CD4-positive, alpha-beta T cell treated with Interleukin-12 subunit alpha and Interleukin-12 subunit beta, for 1 hour (primary cell): ENCODE results near the gene C4orf46.
"Not testable (repeated sequence)": the region's sequence is repeated elsewhere in the genome, so short reads cannot be mapped to it uniquely, and the experiment has no call there.

Source experiments
- DNase-seq: peaks from one replicate; pipeline ENCODE4 v3.0.0-alpha.2; 2020

C4orf46 gene

DNA sequence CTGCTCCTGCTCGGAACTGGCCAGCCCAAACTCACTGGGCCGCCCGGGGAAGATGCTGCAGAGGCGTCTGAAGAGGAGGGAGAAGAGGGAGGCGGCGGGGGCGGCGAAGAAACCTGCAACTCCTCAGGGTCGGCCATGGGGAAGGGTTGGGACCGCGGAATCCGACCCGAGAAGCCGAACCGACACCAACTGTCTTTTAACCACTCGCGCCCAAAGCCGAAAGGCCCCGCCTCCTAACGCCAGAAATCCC, at the start of gene C4orf46:
TSS of gene C4orf46 (minus strand) at position 223 of the 250 bp plus-strand sequence. CDS start at position 137, 86 bp downstream.
- DNase-seq = no peak

DNA sequence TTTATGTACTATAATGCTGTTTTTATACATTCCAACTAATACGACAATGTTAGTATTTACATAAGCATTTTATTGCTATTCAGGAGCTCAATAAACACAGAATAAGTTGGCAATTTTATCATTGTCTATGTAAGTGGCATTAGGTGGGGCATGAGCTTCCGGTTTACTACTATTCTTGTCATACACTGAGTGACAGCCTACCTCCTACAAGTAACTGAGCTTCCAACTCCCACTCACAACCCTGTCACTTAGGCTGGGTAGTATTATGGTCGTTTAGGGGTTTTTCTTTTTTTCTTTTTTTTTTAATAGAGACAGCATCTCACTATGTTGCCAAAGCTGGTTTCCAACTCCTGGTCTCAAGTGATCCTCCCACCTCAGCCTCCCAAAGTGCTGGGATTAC, 44.1 kb upstream of the C4orf46 start:
- DNase-seq = no peak

DNA sequence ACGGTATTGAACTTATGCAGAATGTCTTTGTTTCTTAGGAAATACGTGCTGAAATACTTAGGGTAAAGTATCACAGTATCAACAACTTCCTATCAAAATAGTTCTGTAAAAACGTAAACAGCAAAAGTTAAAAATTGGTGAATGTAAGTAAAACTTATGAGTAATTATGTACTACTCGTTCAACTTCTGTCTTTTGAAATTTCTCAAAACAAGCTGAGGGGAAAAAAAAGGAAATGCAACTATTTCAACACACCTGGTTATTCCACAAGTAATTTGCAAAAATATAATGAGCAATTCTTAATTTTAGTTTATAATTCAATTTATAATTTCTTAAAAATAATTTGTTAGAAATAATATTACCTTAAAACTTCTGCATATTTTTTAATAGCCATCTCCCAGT, 43.2 kb upstream of the C4orf46 start:
- no peak for DNase-seq

DNA sequence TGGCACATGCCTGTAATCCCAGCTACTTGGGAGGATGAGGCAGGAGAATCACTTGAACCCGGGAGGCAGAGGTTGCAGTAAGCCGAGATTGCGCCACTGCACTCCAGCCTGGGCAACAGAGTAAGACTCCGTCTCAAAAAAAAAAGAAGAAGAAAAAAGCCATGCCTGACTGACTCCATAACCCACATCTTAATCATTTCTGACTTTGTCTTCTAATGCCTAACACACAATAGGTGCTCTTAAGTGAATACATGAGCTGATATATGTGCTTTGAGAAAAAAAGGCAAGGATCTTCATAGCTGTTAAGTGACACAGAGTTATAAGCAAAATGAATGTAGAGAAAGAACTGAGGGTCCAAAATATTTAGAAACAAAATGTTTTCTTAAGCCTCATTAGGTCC, 40.9 kb upstream of the C4orf46 start:
- not testable (repeated sequence) for DNase-seq

DNA sequence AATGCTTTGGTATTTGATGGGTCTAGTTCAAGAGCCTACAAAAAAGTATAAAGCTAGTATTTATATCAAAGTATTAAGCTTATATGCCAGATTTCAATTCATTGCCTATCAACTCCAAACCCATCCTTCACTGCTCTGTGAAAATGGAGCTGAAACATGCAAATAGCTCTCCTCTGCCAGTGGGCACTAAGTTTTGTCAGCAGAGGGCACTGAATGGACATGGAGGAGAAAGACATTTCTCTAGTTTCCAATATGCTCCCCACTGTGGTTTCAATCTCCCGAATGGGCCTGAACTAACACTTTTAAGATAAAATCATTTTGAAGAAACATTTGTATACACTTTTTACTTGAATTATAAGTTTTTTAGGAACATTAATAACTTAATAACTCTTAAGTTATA, 39.1 kb upstream of the C4orf46 start:
- DNase-seq = no peak

DNA sequence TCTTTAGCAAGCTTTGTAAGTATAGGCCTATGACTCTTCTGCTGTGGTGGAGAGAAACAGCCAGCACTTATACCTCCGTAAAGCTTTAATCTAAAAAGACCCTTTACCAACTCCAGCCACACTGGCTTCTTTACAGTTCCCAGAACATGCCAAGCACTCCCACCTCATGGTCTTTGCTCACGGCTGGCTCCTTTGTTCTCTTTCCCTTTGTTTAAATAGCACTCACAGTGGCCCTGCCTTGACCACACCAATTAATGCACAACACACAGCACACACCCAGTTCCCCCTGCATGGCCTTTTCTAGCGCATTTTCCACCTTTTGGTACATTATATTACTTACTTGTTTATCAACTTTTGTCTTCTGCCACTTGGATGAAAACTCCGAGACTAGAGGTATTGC, 32.6 kb upstream of the C4orf46 start:
- no peak for DNase-seq

DNA sequence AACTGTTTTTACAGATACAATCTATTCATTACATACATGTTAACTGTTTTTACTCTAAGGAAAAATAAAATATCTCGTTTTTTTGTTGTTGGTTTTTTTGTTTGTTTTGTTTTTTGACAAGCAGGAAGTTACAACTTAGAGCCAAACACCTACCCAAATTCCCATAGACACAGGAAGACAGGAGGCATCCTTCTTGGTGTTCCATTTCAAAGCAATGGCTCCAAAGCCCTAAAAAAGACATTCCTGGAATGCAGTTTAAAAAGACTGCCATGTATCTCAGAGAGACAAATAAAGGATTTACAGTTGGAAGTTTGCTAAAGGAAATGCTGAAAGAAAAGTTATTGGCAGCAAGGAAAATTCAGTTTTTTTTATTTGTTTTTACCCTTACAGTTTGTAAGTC, 17.1 kb upstream of the C4orf46 start:
- DNase-seq = no peak

DNA sequence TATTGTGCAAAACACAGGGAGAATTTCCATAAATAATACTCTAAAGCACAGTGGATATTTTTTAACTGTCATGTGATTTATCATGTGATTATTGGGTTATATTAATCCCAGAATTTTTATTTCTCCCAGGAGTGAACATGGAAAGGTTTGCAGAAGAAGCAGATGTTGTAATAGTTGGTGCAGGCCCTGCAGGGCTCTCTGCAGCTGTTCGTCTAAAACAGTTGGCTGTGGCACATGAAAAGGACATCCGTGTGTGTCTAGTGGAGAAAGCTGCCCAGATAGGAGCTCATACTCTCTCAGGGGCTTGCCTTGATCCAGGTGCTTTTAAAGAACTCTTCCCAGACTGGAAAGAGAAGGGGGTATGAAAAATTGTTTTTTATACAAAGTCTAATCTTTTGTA, 10.4 kb upstream of the C4orf46 start:
- no peak for DNase-seq

DNA sequence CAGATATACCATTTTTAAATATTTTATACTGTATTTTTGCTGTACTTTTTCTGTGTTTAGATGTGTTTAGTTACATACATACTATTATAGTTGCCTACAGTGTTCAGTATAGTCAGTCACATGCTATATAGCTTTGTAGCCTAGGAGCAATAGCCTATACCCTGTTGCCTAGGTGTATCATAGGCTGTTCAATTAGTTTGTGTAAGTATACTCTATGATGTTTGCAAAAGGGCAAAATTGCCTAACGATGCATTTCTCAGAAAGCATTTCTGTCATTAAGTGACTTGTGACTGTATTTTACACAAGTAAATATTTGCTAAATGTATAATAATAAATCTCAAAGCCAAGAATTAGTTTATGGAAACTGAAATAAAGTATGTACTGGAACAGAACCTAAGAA, 9.9 kb upstream of the C4orf46 start:
- DNase-seq = no peak

DNA sequence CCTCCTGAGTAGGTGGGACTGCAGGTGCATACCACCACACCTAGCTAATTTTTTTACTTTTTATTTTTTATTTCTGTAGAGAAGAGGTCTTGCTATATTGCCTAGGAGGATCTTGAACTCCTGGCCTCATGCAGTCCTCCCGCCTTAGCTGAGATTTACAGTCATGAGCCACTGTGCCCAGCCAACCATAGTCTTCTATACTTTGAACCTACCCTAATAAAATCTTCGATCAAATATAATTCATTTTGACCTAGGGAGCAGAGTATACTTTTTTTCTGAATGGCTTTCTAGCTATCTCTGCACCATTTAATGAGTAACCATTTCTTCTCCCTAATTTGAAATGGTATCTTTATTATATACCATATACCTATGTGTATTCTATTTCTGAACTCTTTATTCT, 7.1 kb upstream of the C4orf46 start:
- DNase-seq = no peak

DNA sequence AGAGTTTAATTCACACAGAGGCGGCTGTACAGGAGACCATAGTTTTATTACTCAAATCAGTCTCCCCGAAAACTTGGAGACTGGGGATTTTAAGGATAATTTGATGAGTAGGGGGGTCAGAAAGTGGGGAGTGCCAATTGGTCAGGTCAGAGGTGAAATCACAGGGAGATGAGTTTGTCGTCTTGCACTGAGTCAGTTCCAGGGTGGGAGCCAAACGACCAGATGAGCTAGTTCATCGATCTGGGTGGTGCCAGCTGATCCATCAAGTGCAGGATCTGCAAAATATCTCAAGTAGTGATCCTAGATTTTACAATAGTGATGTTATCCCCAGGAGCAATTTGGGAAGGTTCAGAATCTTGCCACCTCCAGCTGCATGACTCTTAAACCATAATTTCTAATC, 4.4 kb upstream of the C4orf46 start:
- DNase-seq = no peak

DNA sequence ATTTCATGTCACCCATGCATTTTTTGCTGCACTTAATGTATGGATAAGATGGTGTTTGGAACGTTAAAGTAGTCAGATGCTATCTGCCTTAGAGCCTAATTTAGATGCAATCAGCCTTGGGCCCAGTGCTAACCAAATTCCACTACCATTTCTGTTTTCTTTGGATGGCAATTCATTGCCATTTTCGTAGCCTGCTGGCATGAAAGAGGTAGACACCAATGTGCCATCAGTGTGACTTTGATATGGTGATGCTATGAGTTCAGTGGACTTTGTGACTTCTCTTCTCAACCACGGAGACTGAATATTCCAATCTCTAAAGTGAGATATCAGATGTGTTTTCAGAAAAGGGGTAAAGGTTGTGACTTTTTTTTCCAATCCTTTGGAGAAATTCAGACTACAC, 1.9 kb upstream of the C4orf46 start:
- DNase-seq = no peak

DNA sequence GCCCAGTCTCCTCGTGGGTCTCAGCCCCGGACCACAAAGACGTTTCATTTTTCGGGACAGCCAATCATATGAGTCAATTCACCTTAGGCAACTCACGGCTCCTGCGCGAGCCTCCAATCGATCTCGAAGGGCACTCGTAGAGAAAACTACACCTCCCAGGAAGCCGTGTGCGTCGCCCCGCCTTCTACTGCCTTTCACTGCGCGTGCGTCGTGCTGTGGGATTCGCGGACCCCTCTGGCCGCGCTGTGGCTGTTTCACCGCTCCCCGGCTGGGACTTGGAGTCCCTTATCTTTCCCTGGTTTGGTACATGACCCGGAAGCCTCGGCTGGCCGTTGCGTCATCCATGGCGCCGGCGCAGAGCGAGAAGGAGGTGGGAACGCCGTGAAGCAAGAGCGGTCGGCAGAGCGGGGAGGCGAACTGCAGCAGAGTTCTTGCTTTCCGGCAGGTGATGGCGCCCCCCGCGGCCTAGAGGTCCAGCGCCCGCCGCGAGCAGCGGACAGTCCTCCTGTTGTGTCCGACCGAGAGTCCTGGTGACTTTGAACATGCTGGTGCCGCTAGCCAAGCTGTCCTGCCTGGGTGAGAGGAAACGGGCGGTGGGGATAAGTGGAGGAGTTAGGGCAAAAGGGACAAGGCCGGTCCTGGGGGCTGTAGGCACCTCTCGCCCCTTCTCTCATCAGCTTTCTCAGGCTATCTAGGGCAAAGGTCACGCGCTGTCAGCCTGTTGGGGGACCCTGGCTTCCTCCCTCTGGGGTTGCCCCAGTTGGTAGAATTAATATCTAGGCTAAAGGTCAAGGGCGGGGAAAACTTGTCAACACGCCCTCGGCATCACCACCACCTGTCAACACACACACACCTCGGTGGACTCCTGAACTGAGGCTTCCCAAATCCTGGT, 474 bp upstream of the C4orf46 start, which contains the start of gene ETFDH:
TSS of gene ETFDH (plus strand) at position 382 of the 892 bp plus-strand sequence. CDS start at position 543, 161 bp downstream.
- peak; percentile 99 for DNase-seq

DNA sequence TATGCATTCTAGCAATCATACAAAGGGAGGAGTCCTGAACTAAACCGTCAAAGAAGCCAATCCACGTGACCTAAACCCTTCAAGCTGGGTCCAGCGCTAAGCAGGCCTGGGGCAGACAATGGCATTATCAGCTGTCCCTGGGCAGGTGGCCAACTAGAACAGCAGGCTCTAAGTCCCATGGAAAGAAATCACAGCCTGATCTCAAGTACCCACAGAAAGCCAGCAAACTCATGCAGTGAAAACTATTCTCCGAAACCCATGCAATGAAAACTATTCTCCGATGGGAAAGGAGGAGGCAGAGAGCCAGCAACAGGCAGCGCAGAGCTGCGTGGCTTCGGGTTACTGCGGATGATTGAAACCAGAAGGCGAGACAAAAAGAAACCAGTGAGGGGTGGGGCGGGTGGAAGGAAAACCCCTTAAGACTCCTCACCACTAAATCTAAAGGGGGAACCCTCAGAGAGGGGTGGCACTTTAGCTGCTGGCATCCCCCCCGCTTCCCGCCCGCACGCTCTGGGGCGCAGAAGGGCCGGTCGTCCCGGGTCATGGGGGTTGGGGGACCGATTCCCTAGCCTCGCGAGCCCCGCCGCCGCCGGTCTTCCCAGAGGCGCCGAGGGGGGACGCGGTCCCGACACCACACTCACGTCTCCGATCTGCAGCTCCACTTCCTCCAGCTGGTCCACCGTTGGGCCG, 567 bp downstream of the C4orf46 start:
- DNase-seq = peak; percentile 62

DNA sequence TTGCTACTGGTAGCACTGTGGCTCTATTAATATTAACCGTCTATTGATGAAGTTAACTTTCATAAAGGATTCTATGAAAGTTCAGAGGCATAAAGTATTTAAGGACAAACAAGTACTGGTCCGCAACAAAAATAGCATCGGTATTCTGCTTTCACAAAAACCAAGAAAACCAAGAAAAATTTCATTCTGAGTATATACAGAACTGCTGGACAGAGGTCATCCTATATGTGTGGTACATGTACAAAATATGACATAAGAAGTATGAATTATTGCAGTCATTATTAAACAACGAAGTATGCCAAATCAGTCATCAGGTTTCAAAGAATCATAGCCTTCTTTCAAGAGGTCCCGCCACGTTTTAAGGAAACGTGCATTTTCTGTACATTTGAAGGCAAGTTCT, 2.4 kb downstream of the C4orf46 start:
- DNase-seq = no peak

DNA sequence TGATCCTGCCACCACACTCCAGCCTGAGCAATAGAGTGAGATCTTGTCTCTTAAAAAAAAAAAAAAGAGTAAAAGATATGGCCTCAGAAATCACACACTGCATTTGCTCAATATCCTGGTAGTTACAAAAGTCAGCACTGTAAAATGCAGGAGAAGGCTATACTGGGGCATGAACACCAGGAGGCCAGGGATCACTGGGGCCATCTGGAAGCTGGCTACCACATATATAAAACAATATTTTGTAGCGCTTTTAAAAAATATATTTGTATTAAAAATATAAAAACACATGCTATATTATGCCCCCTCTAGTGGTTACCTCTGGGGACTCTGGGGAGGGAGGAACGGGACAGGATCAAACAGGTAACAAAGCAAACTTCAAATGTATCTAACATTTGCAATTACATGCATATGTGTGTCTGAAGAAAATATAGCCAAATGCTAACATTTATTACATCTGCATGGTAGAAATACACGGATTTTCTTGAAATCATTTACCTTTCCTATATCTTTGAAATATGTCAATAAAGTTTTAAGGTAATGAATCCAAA, 4.0 kb downstream of the C4orf46 start:
- peak; percentile 34 for DNase-seq

DNA sequence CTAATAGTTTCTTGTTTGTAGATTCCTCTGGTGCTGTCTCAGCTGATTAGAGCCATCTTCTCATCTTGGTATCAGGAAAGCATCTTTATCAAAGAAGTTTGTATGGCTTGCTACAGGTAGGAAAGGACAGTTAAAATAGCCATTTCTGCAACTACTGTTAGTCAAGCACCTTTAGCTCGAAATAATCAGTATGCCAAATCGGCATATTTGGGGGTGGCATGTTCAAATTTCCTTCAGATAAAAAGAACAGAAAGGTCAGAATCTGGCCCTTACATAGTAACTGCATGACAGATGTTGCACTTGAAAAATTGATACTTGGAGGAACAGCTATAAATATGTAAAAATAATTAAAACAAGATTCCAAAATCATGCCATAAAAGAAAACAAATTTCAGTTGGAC, 4.8 kb downstream of the C4orf46 start:
- DNase-seq = no peak

DNA sequence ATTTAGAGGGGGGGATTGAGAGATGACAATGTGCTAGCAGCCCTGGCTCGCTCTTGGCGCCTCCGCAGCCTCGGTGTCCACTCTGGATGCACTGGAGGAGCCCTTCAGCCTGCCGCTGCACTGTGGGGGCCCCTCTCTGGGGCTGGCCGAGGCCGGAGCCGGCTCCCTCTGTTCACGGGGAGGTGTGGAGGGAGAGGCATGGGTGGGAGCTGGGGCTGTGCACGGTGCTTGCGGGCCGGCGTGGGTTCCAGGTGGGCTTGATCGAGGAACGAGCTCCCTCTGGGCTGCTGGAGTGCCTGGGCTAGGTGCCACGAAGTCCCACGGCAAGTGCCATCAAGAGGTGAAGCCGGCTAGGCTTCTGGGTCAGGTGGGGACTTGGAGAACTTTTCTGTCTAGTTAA, 6.9 kb downstream of the C4orf46 start:
- DNase-seq = no peak

DNA sequence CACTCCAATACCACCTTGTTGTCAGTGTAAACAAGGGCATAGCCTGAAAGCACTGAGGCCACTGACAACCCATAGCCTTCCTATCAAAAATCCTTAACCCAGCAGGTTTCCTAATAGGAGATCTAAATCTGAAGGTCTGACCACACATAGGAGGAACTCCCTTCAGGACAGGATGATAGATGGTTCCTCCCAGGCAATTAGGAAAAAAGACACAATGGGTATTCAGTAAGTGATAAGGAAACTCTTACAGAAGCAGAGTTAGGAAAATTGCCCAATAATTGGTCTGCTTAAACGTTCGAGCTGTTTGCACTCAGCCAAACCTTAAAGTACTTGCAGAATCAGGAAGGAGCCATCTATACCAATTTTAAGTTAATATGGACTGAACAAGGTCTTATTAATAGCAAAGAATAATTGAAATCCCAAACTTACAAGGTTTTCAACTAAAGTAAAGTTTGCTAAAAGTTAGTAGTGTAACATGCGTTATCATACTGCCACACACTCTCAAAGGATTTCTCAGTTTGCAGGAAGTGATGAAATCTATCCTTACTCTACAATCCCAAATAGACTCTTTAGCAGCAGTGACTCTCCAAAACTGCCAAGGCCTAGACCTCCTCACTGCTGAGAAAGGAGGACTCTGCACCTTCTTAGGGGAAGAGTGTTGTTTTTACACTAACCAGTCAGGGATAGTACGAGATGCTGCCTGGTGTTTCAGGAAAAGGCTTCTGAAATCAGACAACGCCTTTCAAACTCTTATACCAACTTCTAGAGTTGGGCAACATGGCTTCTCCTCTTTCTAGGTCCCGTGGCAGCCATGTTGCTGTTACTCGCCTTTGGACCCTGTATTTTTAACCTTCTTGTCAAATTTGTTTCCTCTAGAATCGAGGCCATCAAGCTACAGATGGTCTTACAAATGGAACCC, 7.7 kb downstream of the C4orf46 start:
- DNase-seq = not testable (repeated sequence)

DNA sequence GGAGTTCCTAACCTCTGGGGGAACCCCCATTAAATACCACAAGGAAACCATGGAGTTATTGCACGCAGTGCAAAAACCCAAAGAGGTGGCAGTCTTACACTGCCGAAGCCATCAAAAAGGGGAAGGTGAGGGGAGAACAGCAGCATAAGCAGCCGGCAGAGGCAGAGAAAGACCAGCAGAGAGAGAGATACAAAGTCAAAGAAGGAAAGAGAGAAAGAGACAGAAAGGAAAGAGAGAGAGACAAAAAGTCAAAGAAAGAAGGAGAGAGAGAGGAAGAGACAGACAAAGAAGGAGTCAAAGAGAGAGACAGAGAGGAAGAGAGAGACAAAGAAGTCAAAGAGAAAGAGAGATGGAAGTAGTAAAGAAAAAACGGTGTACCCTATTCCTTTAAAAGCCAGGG, 8.4 kb downstream of the C4orf46 start:
- not testable (repeated sequence) for DNase-seq

DNA sequence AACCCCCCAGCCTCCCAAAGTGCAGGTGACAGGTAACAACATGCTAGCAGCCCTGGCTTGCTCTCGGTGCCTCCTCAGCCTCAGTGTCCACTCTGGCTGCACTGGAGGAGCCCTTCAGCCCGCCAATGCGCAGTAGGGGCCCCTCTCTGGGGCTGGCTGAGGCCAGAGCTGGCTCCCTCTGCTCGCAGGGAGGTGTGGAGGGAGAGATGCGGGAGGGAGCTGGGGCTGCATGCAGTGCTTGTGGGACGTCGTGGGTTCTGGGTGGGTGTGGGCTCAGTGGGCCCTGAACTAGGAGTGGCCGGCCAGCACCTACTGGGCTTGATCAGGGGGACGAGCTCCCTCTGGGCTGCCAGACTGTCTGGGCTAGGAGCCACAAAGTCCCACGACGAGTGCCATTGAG, 14.4 kb downstream of the C4orf46 start:
- DNase-seq = no peak

DNA sequence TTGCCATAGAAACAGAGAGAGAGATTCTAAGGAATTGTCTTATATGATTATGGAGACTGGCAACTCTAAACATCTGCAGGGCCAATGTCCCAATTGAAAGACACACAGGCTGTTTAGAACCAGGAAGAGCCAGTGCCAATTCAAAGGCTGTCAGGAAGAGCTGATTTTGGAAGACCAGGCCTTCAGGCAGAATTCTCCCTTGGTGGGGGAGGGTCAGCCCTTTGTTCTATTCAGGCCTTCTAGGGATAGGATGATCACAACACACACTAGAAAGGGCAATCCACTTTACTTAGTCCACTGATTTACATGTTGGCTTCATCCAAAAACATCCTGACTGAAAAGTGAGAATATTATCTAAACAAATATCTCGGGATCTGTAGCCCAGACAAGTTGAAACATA, 15.2 kb downstream of the C4orf46 start:
- no peak for DNase-seq

DNA sequence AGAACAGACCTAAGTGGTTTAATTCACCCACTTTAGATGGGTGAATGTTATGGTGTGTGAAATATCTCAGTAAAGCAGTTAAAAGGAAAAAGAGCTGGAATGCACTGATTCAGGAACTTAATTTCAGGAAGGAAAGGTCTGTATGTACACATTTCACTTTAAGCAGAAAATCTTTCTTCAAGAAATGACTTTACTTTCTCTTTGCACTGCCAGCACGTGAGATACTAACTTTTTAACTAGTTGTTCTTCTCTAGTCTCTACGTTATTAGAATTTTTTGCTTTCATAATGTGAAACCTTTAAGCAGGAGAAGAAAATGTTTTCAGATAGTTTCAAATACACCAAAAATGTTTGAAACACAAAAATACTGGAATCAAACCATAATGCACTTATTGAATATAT, 18.8 kb downstream of the C4orf46 start:
- DNase-seq = no peak
